ENCODE measurements around the gene ATAD5.

DNA sequence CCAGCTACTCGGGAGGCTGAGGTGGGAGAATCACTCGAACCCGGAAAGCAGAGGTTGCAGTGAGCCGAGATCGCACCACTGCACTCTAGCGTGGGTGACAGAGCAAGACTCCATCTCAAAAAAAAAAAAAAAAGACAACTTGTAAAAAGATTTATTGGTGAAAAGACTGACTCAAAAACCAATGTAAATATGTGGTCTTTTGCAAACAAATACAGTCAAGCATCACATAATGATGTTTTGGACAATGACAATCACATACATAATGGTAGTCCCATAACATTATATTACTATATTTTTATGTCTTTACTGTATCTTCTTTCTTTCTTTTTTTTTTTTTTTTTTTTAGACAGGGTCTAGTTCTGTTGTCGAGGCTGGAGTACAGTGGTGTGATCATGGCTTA, 15.6 kb upstream of the ATAD5 start:
- TF ChIP-seq, protein P1, sequence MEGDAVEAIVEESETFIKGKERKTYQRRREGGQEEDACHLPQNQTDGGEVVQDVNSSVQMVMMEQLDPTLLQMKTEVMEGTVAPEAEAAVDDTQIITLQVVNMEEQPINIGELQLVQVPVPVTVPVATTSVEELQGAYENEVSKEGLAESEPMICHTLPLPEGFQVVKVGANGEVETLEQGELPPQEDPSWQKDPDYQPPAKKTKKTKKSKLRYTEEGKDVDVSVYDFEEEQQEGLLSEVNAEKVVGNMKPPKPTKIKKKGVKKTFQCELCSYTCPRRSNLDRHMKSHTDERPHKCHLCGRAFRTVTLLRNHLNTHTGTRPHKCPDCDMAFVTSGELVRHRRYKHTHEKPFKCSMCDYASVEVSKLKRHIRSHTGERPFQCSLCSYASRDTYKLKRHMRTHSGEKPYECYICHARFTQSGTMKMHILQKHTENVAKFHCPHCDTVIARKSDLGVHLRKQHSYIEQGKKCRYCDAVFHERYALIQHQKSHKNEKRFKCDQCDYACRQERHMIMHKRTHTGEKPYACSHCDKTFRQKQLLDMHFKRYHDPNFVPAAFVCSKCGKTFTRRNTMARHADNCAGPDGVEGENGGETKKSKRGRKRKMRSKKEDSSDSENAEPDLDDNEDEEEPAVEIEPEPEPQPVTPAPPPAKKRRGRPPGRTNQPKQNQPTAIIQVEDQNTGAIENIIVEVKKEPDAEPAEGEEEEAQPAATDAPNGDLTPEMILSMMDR (IDR thresholded peaks at IDR 0.05; ENCODE audit: insufficient read depth, low read length, poor library complexity, severe bottlenecking), result no peak
- TF ChIP-seq EZH2phosphoT487 (conservative IDR thresholded peaks at IDR 0.05; ENCODE audit: low read length), result no peak
